Osteocyte (in vitro differentiated cells): Measurements from ENCODE around the gene PILRA. TPM values are rescaled to one million over a fixed set of nuclear protein-coding genes. Genes with fewer than 3 reads are reported as not detected.

Source experiments
- DNase-seq: peaks from one replicate; pipeline ENCODE4 v3.0.0; 2021; ENCODE audit warnings: mixed read lengths; ENCODE audit not compliant: unreplicated experiment; ENCODE audit errors: extremely low spot score
- H3K27ac Mint-ChIP-seq: one replicate; pipeline ENCODE4 v1.8.0; 2021; ENCODE audit warnings: mild to moderate bottlenecking, mixed read lengths; ENCODE audit not compliant: unreplicated experiment
- H3K27me3 Mint-ChIP-seq: one replicate; pipeline ENCODE4 v1.8.0; 2021; ENCODE audit warnings: mixed read lengths; ENCODE audit not compliant: unreplicated experiment
- H3K36me3 Mint-ChIP-seq: one replicate; pipeline ENCODE4 v1.8.0; 2021; ENCODE audit warnings: mixed read lengths; ENCODE audit not compliant: unreplicated experiment
- H3K4me1 Mint-ChIP-seq: one replicate; pipeline ENCODE4 v1.8.0; 2021; ENCODE audit warnings: mixed read lengths; ENCODE audit not compliant: unreplicated experiment
- H3K4me3 Mint-ChIP-seq: one replicate; pipeline ENCODE4 v1.8.0; 2021; ENCODE audit warnings: mild to moderate bottlenecking, moderate library complexity, mixed read lengths; ENCODE audit not compliant: unreplicated experiment
- H3K9me3 Mint-ChIP-seq: one replicate; pipeline ENCODE4 v1.8.0; 2021; ENCODE audit warnings: mixed read lengths; ENCODE audit not compliant: unreplicated experiment
- total RNA-seq: library from RNA; stranded (reverse); gene quantifications from 2 replicates; pipeline ENCODE4 v1.2.1, GENCODE V29; 2021
- TF ChIP-seq, protein P1 (sequence below): fragments of 200-600 bp; sonication (generic); IDR thresholded peaks from 2 replicates; pipeline ENCODE4 v1.5.0; 2021; ENCODE audit warnings: antibody characterized with exemption, mild to moderate bottlenecking, moderate library complexity

The PILRA gene
- total RNA-seq, 1 donor from 2014 or later, result 2.5 TPM

DNA sequence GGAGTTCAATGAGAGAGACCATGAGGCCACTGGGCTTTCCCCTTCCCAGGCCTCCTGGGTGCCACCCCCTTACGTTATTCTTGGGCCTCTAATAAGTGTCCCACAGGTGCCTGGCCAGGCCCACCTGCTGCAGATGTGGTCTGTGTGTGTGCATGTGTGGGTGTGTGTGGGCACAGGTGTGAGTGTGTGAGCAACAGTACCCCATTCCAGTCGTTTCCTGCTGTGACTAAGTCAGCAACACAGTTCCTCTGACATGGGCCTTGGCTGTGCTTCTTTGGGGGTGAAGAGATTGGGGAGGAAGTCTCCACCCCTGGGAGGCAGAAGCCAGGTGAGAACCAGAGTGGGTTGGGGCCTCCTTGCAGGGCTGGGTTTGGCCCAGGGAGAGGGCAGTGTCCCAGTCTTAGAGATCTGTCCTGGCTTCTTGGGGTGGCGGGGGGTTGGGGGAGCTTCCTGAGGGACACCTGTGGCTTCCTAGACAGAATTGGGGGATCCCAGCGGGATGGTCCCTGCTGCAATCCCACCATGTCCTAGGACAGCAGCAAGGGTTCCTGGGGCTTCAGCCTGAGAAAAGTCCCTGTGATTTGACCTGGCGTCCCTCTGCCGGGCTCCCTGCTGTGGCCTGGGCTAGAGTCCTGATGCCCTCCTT lies 19.5 kb upstream of the PILRA start:
- TF ChIP-seq, protein P1, sequence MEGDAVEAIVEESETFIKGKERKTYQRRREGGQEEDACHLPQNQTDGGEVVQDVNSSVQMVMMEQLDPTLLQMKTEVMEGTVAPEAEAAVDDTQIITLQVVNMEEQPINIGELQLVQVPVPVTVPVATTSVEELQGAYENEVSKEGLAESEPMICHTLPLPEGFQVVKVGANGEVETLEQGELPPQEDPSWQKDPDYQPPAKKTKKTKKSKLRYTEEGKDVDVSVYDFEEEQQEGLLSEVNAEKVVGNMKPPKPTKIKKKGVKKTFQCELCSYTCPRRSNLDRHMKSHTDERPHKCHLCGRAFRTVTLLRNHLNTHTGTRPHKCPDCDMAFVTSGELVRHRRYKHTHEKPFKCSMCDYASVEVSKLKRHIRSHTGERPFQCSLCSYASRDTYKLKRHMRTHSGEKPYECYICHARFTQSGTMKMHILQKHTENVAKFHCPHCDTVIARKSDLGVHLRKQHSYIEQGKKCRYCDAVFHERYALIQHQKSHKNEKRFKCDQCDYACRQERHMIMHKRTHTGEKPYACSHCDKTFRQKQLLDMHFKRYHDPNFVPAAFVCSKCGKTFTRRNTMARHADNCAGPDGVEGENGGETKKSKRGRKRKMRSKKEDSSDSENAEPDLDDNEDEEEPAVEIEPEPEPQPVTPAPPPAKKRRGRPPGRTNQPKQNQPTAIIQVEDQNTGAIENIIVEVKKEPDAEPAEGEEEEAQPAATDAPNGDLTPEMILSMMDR, result no peak
- H3K4me3 Mint-ChIP-seq, result no peak overlapping the region
- no peaks in the 10 kb centered on the region for H3K9me3 Mint-ChIP-seq
- no peaks in the 10 kb centered on the region for H3K27me3 Mint-ChIP-seq
- H3K36me3 Mint-ChIP-seq, result peaks cover 16% of the 10 kb centered on the region
- no peak overlapping the region for H3K27ac Mint-ChIP-seq
- DNase-seq, result no peak
- no peaks in the 10 kb centered on the region for H3K4me1 Mint-ChIP-seq

DNA sequence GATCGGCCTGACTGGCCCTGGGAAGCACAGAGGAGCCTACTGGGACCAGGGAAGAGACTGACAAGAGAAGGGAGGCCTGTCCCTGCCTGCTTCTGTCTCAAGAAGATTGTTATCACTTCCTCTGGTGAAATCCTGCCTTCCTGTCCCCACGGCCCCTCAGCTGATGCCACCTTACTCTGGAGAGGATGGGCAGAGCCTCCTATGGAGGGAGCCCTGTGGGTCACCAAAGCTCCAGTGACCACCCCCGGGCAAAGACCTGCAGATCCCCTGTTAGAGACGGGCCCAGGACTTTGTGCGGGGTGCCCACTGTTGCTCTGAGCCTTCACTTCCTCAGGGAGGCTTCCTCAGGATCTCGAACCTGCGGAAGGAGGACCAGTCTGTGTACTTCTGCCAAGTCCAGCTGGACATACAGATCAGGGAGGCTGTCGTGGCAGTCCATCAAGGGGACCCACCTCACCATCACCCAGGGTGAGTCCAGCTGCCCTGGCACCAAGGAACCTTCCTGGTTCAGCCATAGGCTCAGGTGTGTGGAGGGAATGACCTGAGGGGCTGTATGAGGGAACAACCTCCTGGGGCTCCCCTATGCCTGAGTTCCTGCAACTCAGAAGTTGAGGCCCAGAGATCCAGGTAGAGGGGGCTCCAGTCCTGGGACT lies 16.7 kb upstream of the PILRA start:
- H3K4me3 Mint-ChIP-seq, result no peak overlapping the region
- no peaks in the 10 kb centered on the region for H3K27me3 Mint-ChIP-seq
- no peak for DNase-seq
- no peak overlapping the region for H3K27ac Mint-ChIP-seq
- H3K9me3 Mint-ChIP-seq, result no peaks in the 10 kb centered on the region
- no peaks in the 10 kb centered on the region for H3K4me1 Mint-ChIP-seq
- TF ChIP-seq, protein P1, result no peak
- peaks cover 16% of the 10 kb centered on the region for H3K36me3 Mint-ChIP-seq

DNA sequence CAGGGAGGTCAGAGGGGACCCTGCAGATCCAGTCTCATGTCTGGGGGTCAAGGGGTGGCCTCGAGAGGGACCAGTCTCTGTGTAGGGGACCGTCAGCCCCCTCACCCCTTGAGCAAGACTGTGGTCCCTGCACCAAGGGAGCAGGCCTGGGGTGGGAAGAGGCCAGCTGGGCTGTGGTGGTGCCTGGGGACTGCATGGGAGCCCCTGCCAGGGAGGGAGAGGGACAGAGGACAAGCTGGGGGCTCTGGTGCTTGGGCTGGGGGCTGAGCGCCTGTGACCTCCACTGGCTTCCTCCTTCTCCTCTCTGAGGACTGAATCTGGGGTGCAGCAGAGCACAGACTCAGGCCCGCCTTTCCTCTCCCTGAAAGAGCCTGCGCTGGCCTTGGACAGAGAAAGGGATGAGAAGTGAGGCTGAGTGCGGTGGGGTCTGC lies 16.1 kb upstream of the PILRA start:
- no peak for DNase-seq
- Mint-ChIP-seq H3K36me3 (peaks cover 19% of the 10 kb centered on the region), H3K9me3 (no peaks in the 10 kb centered on the region), H3K27ac (no peak overlapping the region), H3K4me1 (no peaks in the 10 kb centered on the region), H3K27me3 (no peaks in the 10 kb centered on the region), H3K4me3 (no peak overlapping the region)
- TF ChIP-seq, protein P1, result no peak

DNA sequence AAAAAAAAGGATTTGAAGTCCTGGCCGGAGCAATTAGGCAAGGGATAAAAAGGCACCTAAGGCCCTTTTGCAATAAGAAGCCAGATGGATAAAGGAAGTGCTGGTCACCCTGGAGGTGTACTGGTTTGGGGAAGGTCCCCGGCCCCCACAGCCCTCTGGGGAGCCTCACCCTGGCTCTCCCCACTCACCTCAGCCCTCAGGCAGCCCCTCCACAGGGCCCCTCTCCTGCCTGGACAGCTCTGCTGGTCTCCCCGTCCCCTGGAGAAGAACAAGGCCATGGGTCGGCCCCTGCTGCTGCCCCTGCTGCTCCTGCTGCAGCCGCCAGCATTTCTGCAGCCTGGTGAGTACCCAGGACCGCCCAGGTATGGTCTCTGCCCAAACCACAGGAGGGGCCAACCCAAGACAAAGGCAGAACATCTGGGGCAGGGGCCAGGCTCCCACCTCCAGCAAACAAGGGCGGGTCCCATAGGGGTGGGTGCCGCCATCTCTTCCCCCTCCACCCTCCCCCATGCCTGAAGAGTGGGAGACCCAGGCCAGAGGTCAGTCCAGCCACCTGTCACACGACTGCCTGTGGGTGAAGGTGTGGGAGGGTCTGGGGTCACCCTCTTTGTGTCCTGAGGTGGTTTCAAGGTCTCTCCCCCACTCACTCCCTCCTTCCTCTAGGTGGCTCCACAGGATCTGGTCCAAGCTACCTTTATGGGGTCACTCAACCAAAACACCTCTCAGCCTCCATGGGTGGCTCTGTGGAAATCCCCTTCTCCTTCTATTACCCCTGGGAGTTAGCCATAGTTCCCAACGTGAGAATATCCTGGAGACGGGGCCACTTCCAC lies 15.0 kb upstream of the PILRA start, which contains the start of gene PILRB:
TSS of gene PILRB (plus strand) at position 91 of the 830 bp plus-strand sequence. CDS start at position 277, 186 bp downstream.
- H3K4me3 Mint-ChIP-seq, result no peak within 1 kb of the TSS
- peaks cover 30% of the 10 kb centered on the region for H3K36me3 Mint-ChIP-seq
- H3K9me3 Mint-ChIP-seq, result no peaks in the 10 kb centered on the region
- H3K27ac Mint-ChIP-seq, result no peak within 1 kb of the TSS
- TF ChIP-seq, protein P1, result no peak
- no peaks in the 10 kb centered on the region for H3K27me3 Mint-ChIP-seq
- no peaks in the 10 kb centered on the region for H3K4me1 Mint-ChIP-seq
- DNase-seq, result no peak

DNA sequence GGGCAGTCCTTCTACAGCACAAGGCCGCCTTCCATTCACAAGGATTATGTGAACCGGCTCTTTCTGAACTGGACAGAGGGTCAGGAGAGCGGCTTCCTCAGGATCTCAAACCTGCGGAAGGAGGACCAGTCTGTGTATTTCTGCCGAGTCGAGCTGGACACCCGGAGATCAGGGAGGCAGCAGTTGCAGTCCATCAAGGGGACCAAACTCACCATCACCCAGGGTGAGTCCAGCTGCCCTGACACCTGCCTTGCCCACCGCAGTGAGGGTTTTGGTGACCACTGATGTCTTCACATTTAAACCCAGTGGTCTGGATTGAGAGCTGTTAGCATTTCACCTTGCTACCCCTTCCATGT lies 14.5 kb upstream of the PILRA start:
- Mint-ChIP-seq H3K27me3 (no peaks in the 10 kb centered on the region), H3K9me3 (no peaks in the 10 kb centered on the region), H3K4me1 (no peaks in the 10 kb centered on the region), H3K4me3 (no peak overlapping the region), H3K27ac (no peak overlapping the region), H3K36me3 (peaks cover 34% of the 10 kb centered on the region)
- TF ChIP-seq, protein P1, result no peak
- no peak for DNase-seq
